Body of pancreas (tissue), 4 donors: ENCODE results near the gene HS6ST3.

Experiments used
- POLR2A ChIP-seq, 3 donors: fragments of 450-650 bp; IDR thresholded peaks; one replicate each; pipeline ENCODE4 v1.6.1; 2016; ENCODE audit warnings: antibody characterized with exemption in 3 of 3, mild to moderate bottlenecking in 2 of 3
- TF ChIP-seq, protein P1 (sequence below), 7 experiments: fragments of 450-650 bp in 4 of 7; fragments of 200-600 bp in 3 of 7; sonication (generic) in 3 of 7; IDR thresholded peaks; one replicate each; pipeline ENCODE4 v1.5.1; 2016 to 2019; ENCODE audit warnings: antibody characterized with exemption in 7 of 7

DNA sequence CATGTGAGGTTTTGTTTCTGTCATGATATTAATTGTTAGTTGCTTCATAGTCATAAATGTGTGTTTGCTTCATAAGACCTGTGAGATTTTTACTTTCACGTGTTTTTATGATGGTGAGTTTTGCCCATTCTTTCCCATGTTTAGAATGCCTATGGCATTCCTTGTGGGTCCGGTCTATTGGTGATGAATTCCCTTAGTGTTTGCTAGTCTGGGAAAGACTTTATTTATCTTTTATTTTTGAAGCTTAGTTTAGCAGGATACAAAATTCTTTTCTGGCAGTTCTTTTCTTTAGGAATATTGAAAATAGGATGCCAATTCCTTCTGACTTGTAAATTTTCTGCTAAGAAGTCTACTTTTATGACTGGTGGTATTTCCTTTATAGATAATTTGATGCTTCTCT lies 571.7 kb downstream of the HS6ST3 start:
- TF ChIP-seq, protein P1, sequence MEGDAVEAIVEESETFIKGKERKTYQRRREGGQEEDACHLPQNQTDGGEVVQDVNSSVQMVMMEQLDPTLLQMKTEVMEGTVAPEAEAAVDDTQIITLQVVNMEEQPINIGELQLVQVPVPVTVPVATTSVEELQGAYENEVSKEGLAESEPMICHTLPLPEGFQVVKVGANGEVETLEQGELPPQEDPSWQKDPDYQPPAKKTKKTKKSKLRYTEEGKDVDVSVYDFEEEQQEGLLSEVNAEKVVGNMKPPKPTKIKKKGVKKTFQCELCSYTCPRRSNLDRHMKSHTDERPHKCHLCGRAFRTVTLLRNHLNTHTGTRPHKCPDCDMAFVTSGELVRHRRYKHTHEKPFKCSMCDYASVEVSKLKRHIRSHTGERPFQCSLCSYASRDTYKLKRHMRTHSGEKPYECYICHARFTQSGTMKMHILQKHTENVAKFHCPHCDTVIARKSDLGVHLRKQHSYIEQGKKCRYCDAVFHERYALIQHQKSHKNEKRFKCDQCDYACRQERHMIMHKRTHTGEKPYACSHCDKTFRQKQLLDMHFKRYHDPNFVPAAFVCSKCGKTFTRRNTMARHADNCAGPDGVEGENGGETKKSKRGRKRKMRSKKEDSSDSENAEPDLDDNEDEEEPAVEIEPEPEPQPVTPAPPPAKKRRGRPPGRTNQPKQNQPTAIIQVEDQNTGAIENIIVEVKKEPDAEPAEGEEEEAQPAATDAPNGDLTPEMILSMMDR (IDR thresholded peaks at IDR 0.05): no peak
- TF ChIP-seq POLR2A (IDR thresholded peaks at IDR 0.05): no peak
